ENCODE results near the gene DENND1A.

DENND1A gene

GRCh38 chr9:123722378-123722777 lies 207.5 kb downstream of the DENND1A start:
- no peak for DNase-seq

GRCh38 chr9:123718188-123718587 lies 211.7 kb downstream of the DENND1A start:
- DNase-seq = no peak

GRCh38 chr9:123717581-123718175 lies 212.2 kb downstream of the DENND1A start:
- DNase-seq = no peak

GRCh38 chr9:123716339-123716945 lies 213.5 kb downstream of the DENND1A start:
- DNase-seq = no peak

- no peak for DNase-seq
Observed at GRCh38 chr9:123715258-123715657, 214.7 kb downstream of the DENND1A start.

GRCh38 chr9:123713282-123713681 lies 216.6 kb downstream of the DENND1A start:
- no peak for DNase-seq

GRCh38 chr9:123712399-123712798 lies 217.5 kb downstream of the DENND1A start:
- DNase-seq = no peak

- DNase-seq = no peak
Observed at GRCh38 chr9:123710299-123710698, 219.6 kb downstream of the DENND1A start.

GRCh38 chr9:123702483-123702882 lies 227.4 kb downstream of the DENND1A start:
- DNase-seq = no peak

- DNase-seq = no peak
Observed at GRCh38 chr9:123697686-123698085, 232.2 kb downstream of the DENND1A start.

- no peak for DNase-seq
Observed at GRCh38 chr9:123696476-123696875, 233.4 kb downstream of the DENND1A start.

GRCh38 chr9:123695386-123695785 lies 234.5 kb downstream of the DENND1A start:
- no peak for DNase-seq

GRCh38 chr9:123691765-123692303 lies 238.1 kb downstream of the DENND1A start:
- no peak for DNase-seq

GRCh38 chr9:123689701-123690428 lies 240.1 kb downstream of the DENND1A start:
- no peak for DNase-seq

- no peak for DNase-seq
Observed at GRCh38 chr9:123687246-123687751, 242.6 kb downstream of the DENND1A start.

GRCh38 chr9:123686829-123687192 lies 243.1 kb downstream of the DENND1A start:
- no peak for DNase-seq

- no peak for DNase-seq
Observed at GRCh38 chr9:123686131-123686828, 243.6 kb downstream of the DENND1A start.

- DNase-seq = no peak
Observed at GRCh38 chr9:123685489-123686083, 244.3 kb downstream of the DENND1A start.

- no peak for DNase-seq
Observed at GRCh38 chr9:123684393-123685149, 245.4 kb downstream of the DENND1A start.

- no peak for DNase-seq
Observed at GRCh38 chr9:123682746-123683145, 247.2 kb downstream of the DENND1A start.

GRCh38 chr9:123680352-123680751 lies 249.6 kb downstream of the DENND1A start:
- no peak for DNase-seq

All from NCI-H1048 (cell line).